ENCODE measurements around the gene HSPA2. TPM values are rescaled to one million over a fixed set of nuclear protein-coding genes. Genes with fewer than 3 reads are reported as not detected.

The HSPA2 gene
- polyA plus RNA-seq, 1 of the 3 experiments (the other 2 are of a cell fraction), result 20.8 TPM

DNA sequence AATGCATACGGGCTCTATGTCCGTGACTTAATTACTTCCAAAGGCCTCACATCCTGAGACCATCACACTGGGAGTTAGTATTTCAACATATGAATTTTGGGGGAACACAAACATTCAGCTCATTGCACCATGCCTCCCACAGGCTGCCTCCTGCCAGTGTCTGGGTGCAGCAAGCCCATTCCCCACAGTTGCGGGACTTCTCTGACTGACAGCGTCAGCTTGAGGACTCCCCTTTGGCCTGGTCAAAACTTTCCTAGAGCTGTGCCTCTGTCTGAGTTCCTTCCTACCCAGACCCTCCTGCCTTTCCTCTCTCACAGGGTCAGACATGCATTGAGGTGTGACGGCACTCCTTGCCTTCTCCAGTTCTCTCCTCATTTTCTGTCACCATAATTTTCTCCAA is 36.7 kb downstream of the HSPA2 start:
- Histone ChIP-seq H3K4me2 (no peak overlapping the region), H3K9ac (no peak overlapping the region), H3F3A (replicated peaks; ENCODE audit: insufficient read depth) (no peaks in the 10 kb centered on the region), H3K36me3 (replicated peaks in 1 of 2; ENCODE audit: control insufficient read depth in 1 of 2, insufficient read depth in 2 of 2, low read length in 1 of 2) (no peaks in the 10 kb centered on the region), H3K4me1 (ENCODE audit: control insufficient read depth in 1 of 2, insufficient read depth in 2 of 2, low read depth in 1 of 2, low read length in 1 of 2) (no peaks in the 10 kb centered on the region; a peak in 1 of 4 replicates), H4K20me1 (ENCODE audit: insufficient read depth) (no peaks in the 10 kb centered on the region), H3K79me2 (ENCODE audit: insufficient read depth) (no peaks in the 10 kb centered on the region), H3K27ac (ENCODE audit: low read depth in 2 of 2, low read length in 1 of 2) (no peak overlapping the region), H3K27me3 (ENCODE audit: insufficient read depth) (no peaks in the 10 kb centered on the region), H3K4me3 (ENCODE audit: low read depth in 2 of 2, low read length in 1 of 2) (no peak overlapping the region), H3K9me3 (no peaks in the 10 kb centered on the region), H2AFZ (ENCODE audit: low read depth) (no peak overlapping the region), H3K9me2 (no peaks in the 10 kb centered on the region)
- no peak for DNase-seq
- ChIA-PET POLR2A (no interaction called here), CTCF (interaction anchor here (1.2 kb wide), 1 partner anchor 8 kb away, joined by 3 read pairs; no protein-coding TSS in a partner anchor)
- TF ChIP-seq MEF2A (IDR thresholded peaks at IDR 0.05; ENCODE audit: borderline replicate concordance, low read depth) (no peak), SMC3 (IDR thresholded peaks at IDR 0.05; ENCODE audit: low read depth, low read length) (no peak), EZH2phosphoT487 (IDR thresholded peaks at IDR 0.05; ENCODE audit: borderline replicate concordance, low read depth) (no peak), NFIC (IDR thresholded peaks at IDR 0.05; ENCODE audit: borderline replicate concordance) (no peak), CHD2 (IDR thresholded peaks at IDR 0.05; ENCODE audit: low read length, partially characterized antibody) (no peak), GATA2 (CRISPR knock-in tag; IDR thresholded peaks at IDR 0.05) (no peak), TEAD4 (IDR thresholded peaks at IDR 0.05; ENCODE audit: borderline replicate concordance, insufficient read depth) (no peak), FOXM1 (IDR thresholded peaks at IDR 0.05; ENCODE audit: low read depth) (no peak), EP300 (IDR thresholded peaks at IDR 0.05; ENCODE audit: borderline replicate concordance in 1 of 2, low read depth in 1 of 2, low read length in 1 of 2) (no peak), JUND (IDR thresholded peaks at IDR 0.05) (no peak), FOSL2 (IDR thresholded peaks at IDR 0.05; ENCODE audit: borderline replicate concordance, low read depth) (no peak), RXRA (IDR thresholded peaks at IDR 0.05; ENCODE audit: borderline replicate concordance, low read depth) (no peak), POLR2AphosphoS5 (IDR thresholded peaks at IDR 0.05; ENCODE audit: low read depth, low read length) (no peak), SIN3A (IDR thresholded peaks at IDR 0.05; ENCODE audit: borderline replicate concordance, low read depth, low read length) (no peak)
- TF ChIP-seq, protein P1, sequence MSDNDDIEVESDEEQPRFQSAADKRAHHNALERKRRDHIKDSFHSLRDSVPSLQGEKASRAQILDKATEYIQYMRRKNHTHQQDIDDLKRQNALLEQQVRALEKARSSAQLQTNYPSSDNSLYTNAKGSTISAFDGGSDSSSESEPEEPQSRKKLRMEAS (IDR thresholded peaks at IDR 0.05; ENCODE audit: low read depth), result no peak
- 97% methylated on average over 3 of the region's 5 CpGs for WGBS (ENCODE audit: low lambda C conversion rate)

- no peak for TF ChIP-seq RCOR1 (IDR thresholded peaks at IDR 0.05; ENCODE audit: low read length)
- Histone ChIP-seq H3K4me1 (ENCODE audit: control insufficient read depth in 1 of 2, insufficient read depth in 2 of 2, low read depth in 1 of 2, low read length in 1 of 2) (no peaks in the 10 kb centered on the region), H3K27ac (ENCODE audit: low read depth in 2 of 2, low read length in 1 of 2) (no peak overlapping the region), H3F3A (replicated peaks; ENCODE audit: insufficient read depth) (no peaks in the 10 kb centered on the region), H3K79me2 (ENCODE audit: insufficient read depth) (no peaks in the 10 kb centered on the region), H3K4me3 (ENCODE audit: low read depth in 2 of 2, low read length in 1 of 2) (no peak overlapping the region), H3K9me3 (no peaks in the 10 kb centered on the region), H3K36me3 (replicated peaks in 1 of 2; ENCODE audit: control insufficient read depth in 1 of 2, insufficient read depth in 2 of 2, low read length in 1 of 2) (no peaks in the 10 kb centered on the region), H3K27me3 (ENCODE audit: insufficient read depth) (no peaks in the 10 kb centered on the region), H3K9me2 (no peaks in the 10 kb centered on the region), H3K9ac (no peak overlapping the region), H4K20me1 (ENCODE audit: insufficient read depth) (no peaks in the 10 kb centered on the region), H3K4me2 (no peak overlapping the region), H2AFZ (ENCODE audit: low read depth) (no peak overlapping the region)
- ChIA-PET CTCF (interaction anchor here (0.7 to 1.1 kb wide), 2 partner anchors 102 to 277 kb away, joined by 3 read pairs; no protein-coding TSS in a partner anchor), POLR2A (no interaction called here)
- DNase-seq, result no peak
- 79% methylated on average over 7 of the region's 7 CpGs for WGBS (ENCODE audit: low lambda C conversion rate)
Observed at GRCh38 chr14:64580467-64580866, 39.9 kb downstream of the HSPA2 start.
